ENCODE measurements around the gene PNPLA6. TPM values are rescaled to one million over a fixed set of nuclear protein-coding genes. Genes with fewer than 3 reads are reported as not detected.
A peak's percentile ranks its signal among the peaks of the same experiment; 100 is the strongest.

Gene PNPLA6
- total and polyA plus RNA-seq, 12 donors, result 23.7 to 264 (median 111) TPM

DNA sequence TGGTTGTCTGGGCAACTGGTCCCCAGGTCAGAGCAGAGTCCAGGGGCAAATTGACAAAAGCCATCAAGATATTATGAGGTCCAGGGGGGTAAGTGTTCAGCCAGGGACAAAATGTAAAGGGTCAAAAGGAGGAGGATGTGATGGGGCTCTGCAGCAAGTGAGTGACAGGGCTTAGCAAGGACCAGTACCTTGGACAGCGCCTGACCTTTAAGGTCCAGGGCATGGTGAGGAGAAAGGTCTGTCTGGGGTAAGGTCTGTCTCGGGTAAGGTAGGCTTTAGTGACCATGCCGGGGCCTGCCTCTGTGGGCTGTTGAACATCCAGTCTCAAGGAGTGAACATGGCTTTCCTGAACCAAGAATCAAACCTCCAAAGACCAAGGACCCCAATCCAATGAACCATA is 25.9 kb upstream of the PNPLA6 start:
- DNase-seq, result no peak
- Histone ChIP-seq H3K4me3 (no peak overlapping the region), H3K27ac (no peak overlapping the region), H3K36me3 (replicated peaks in 1 of 2) (no peaks in the 10 kb centered on the region), H3K4me1 (replicated peaks in 1 of 2) (peaks cover 11 to 12% of the 10 kb centered on the region in 2 donors), H3K9me3 (replicated peaks in 1 of 3) (no peaks in the 10 kb centered on the region), H3K27me3 (no peaks in the 10 kb centered on the region)
- 37 to 64% (median 38%) methylated on average over 3 of the region's 3 CpGs for WGBS, 4 donors
- intact Hi-C loops (cut with DNase I), result no loop called here
- TF ChIP-seq POLR2A (IDR thresholded peaks at IDR 0.05), result no peak
- no peak for TF ChIP-seq CTCF (IDR thresholded peaks at IDR 0.05)

DNA sequence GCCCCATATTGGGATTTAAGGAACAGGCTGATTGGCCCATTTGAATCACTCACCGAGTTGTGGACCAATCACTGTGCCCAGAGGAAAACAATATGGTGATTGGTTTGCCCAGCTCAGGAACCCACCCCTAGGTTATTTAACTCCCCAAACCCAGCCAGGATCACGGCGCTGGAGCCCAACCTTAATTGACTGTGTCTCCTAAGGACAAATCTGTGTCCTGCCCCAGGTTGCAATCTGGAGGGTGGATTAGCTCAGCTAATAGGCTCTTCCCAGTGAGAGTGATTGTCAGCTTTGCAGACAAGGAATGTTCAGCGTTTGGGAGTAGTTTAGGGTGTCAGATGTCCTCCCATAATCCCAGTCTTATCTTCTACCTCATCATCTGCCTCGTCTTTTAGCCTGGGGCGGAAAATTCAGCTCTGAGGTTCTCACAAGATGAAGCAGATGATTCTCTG is 23.1 kb upstream of the PNPLA6 start:
- no peak overlapping the region for H3K4me3 ChIP-seq
- no peaks in the 10 kb centered on the region for H3K36me3 ChIP-seq (replicated peaks in 1 of 2)
- peaks cover 12 to 25% of the 10 kb centered on the region in 2 donors for H3K4me1 ChIP-seq (replicated peaks in 1 of 2)
- no peaks in the 10 kb centered on the region for H3K9me3 ChIP-seq (replicated peaks in 1 of 3)
- WGBS, 4 donors, result 64 to 71% (median 69%) methylated on average over 2 to 6 of the region's 6 CpGs
- intact Hi-C loops (cut with DNase I), result no loop called here
- no peak overlapping the region for H3K27ac ChIP-seq
- TF ChIP-seq POLR2A (IDR thresholded peaks at IDR 0.05), result no peak
- no peak for TF ChIP-seq CTCF (IDR thresholded peaks at IDR 0.05)
- DNase-seq, result no peak
- no peaks in the 10 kb centered on the region for H3K27me3 ChIP-seq

DNA sequence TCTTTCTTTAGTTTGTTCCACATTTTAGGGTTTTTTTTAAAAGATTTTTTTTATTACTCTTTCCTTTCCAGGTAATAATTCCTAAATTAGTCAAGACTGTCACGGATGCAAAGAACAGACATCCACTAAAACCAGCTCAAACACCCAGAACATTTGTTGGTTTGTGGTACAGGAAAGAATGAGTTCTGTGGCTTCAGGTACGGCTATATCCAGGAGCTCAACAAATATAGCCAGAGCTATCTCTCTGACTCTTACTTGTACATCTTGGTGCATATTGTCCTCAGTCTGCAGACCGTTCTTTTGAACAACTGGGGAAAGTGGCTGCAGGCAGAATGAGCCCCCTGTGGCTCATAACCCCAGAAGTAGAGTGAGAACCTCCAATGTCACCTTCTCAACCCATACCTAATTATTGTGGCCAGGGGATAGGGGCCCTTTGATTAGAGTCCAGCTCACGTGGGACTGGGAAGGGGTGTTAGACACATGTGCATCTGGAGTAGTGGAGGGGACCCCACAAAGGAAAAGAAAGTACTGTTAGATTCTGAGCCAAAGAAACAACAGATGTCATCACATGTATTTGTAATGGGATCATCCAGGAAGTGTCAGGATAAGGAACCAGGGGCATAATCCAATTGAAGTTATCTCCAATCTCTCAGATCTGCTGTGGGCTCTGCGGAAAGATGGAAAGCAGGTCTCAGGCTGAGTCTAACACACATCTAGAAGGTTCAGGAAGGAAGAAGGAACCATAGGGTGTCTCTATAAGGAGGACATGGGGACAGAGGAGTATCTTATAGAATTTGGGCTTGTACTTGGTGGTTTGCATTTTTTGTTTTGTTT is 21.5 kb upstream of the PNPLA6 start:
- no peak for TF ChIP-seq POLR2A (IDR thresholded peaks at IDR 0.05)
- TF ChIP-seq CTCF (IDR thresholded peaks at IDR 0.05), result no peak
- no peak for DNase-seq
- H3K27ac ChIP-seq, result peak overlapping the region in 1 of 5 donors; percentile 88
- intact Hi-C loops (cut with DNase I), result no loop called here
- H3K9me3 ChIP-seq (replicated peaks in 1 of 3), result no peaks in the 10 kb centered on the region
- H3K4me3 ChIP-seq, result no peak overlapping the region
- WGBS, 4 donors, result 83 to 92% (median 89%) methylated on average over 5 of the region's 5 CpGs
- H3K36me3 ChIP-seq (replicated peaks in 1 of 2), result no peaks in the 10 kb centered on the region
- H3K27me3 ChIP-seq, result no peaks in the 10 kb centered on the region
- peaks cover 7 to 26% of the 10 kb centered on the region in 2 donors for H3K4me1 ChIP-seq (replicated peaks in 1 of 2)

DNA sequence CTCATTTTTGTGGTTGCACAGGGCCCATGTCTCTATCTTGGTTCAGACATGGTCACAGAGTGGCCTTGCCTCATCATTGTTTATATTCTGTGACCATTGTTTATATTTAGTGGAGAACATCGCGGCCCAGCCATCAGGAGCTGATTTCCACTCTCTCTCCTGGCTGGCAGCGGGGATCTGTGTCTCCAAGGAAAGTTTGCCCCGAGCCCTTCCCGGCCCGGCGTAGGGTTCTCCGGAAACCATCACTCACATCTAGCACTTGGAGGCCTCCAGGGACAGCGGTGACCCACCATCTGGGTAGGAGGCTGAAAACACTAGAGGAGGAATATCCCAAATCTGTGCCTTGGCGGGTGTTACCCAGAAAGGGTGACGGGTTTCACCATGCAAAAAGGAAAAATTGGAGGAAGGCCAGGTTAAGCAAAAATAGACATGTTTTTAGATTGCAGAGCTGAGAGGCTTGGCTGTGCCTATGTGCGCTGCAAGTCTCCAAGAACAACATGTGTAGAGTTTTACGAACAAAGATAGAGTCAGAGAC is 20.3 kb upstream of the PNPLA6 start:
- Histone ChIP-seq H3K36me3 (replicated peaks in 1 of 2) (peaks cover 0 to 11% of the 10 kb centered on the region in 2 donors), H3K4me3 (peak overlapping the region in 1 of 4 donors; percentile 54), H3K27me3 (no peaks in the 10 kb centered on the region), H3K4me1 (replicated peaks in 1 of 2) (peaks cover 9 to 31% of the 10 kb centered on the region in 2 donors), H3K9me3 (replicated peaks in 1 of 3) (no peaks in the 10 kb centered on the region), H3K27ac (peak overlapping the region; percentile 9 to 90 (median 67))
- DNase-seq, result peak in 5 of 7 donors; percentile 35 to 76 (median 48)
- intact Hi-C loops (cut with DNase I), result no loop called here
- WGBS, 4 donors, result 57 to 71% (median 64%) methylated on average over 12 to 13 of the region's 13 CpGs
- TF ChIP-seq CTCF (IDR thresholded peaks at IDR 0.05) (no peak), POLR2A (IDR thresholded peaks at IDR 0.05) (no peak)
